NCI-H1417 treated with DMSO at 0.1 percent for 48 hours (cell line): ENCODE results near the gene TMEM92.
"Not testable (repeated sequence)": the region's sequence is repeated elsewhere in the genome, so short reads cannot be mapped to it uniquely, and the experiment has no call there.

Source experiments
- DNase-seq: peaks from one replicate; lab custom pipeline; 2025; lab: John Stamatoyannopoulos, UW

The TMEM92 gene

GRCh38 chr17:50276588-50277356 lies 2.5 kb downstream of the TMEM92 start:
- no peak for DNase-seq

GRCh38 chr17:50277357-50277754 lies 3.1 kb downstream of the TMEM92 start:
- no peak for DNase-seq

- DNase-seq, result no peak
Observed at GRCh38 chr17:50278526-50279180, 4.4 kb downstream of the TMEM92 start.

GRCh38 chr17:50279181-50279526 lies 4.9 kb downstream of the TMEM92 start:
- DNase-seq, result no peak

- DNase-seq, result no peak
Observed at GRCh38 chr17:50279639-50280038, 5.4 kb downstream of the TMEM92 start.

GRCh38 chr17:50280068-50280467 lies 5.8 kb downstream of the TMEM92 start:
- DNase-seq, result no peak

GRCh38 chr17:50280801-50281441 lies 6.7 kb downstream of the TMEM92 start:
- DNase-seq, result no peak

- no peak for DNase-seq
Observed at GRCh38 chr17:50281739-50282401, 7.6 kb downstream of the TMEM92 start.

GRCh38 chr17:50283246-50283645 lies 9.0 kb downstream of the TMEM92 start:
- DNase-seq, result no peak

- no peak for DNase-seq
Observed at GRCh38 chr17:50283714-50284113, 9.4 kb downstream of the TMEM92 start.

GRCh38 chr17:50285941-50286340 lies 11.7 kb downstream of the TMEM92 start:
- DNase-seq, result no peak

GRCh38 chr17:50287302-50287701 lies 13.0 kb downstream of the TMEM92 start:
- not testable (repeated sequence) for DNase-seq

- DNase-seq, result no peak
Observed at GRCh38 chr17:50288306-50288705, 14.0 kb downstream of the TMEM92 start.

- no peak for DNase-seq
Observed at GRCh38 chr17:50289278-50289677, 15.0 kb downstream of the TMEM92 start.

GRCh38 chr17:50289991-50290702 lies 15.9 kb downstream of the TMEM92 start:
- DNase-seq, result no peak

- no peak for DNase-seq
Observed at GRCh38 chr17:50290933-50291332, 16.7 kb downstream of the TMEM92 start.

- DNase-seq, result no peak
Observed at GRCh38 chr17:50292465-50292864, 18.2 kb downstream of the TMEM92 start.

- DNase-seq, result no peak
Observed at GRCh38 chr17:50295021-50295420, 20.8 kb downstream of the TMEM92 start.

GRCh38 chr17:50297407-50297865 lies 23.2 kb downstream of the TMEM92 start:
- no peak for DNase-seq

- DNase-seq, result no peak
Observed at GRCh38 chr17:50298018-50298417, 23.8 kb downstream of the TMEM92 start.

GRCh38 chr17:50299776-50300175 lies 25.5 kb downstream of the TMEM92 start:
- DNase-seq, result no peak

GRCh38 chr17:50300824-50301223 lies 26.6 kb downstream of the TMEM92 start:
- not testable (repeated sequence) for DNase-seq
